NOMO-1 (cell line): ENCODE data around the gene RASD1.
"Not testable (repeated sequence)": the region's sequence is repeated elsewhere in the genome, so short reads cannot be mapped to it uniquely, and the experiment has no call there.

Source experiments
- DNase-seq, 2 experiments: peaks; one replicate each; lab custom pipeline; 2025; ENCODE audit not compliant: unreplicated experiment in 2 of 2; lab: John Stamatoyannopoulos, UW

The RASD1 gene

GRCh38 chr17:17479209-17479608, 17.0 kb downstream of the RASD1 start:
- DNase-seq: no peak

- peak; percentile 85 to 95 for DNase-seq
Observed at GRCh38 chr17:17476865-17477467, 19.2 kb downstream of the RASD1 start, which contains the start of gene MED9. MED9 (plus strand) TSS chr17:17477000; CDS start chr17:17477042, 42 bp downstream.

DNA sequence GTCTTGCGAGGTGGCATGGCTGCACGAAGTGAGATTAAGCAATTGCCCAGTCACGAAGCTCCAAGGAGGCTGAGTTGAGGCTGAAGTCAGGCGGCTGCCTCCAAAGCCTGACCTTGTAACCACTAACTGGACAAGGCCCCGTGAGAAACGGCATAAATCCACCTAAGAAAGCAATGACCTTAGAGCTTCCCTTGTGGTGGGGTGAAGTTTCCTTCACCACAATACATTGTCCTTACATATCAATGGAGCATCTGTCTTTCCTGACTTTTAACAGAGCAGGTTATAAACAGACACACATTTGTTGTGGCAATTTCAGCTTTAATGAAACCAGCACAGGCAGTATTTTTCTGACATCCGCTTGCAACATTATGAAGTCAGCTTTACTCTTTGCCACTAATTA, 21.9 kb downstream of the RASD1 start:
- peak; percentile 87 to 96 for DNase-seq

DNA sequence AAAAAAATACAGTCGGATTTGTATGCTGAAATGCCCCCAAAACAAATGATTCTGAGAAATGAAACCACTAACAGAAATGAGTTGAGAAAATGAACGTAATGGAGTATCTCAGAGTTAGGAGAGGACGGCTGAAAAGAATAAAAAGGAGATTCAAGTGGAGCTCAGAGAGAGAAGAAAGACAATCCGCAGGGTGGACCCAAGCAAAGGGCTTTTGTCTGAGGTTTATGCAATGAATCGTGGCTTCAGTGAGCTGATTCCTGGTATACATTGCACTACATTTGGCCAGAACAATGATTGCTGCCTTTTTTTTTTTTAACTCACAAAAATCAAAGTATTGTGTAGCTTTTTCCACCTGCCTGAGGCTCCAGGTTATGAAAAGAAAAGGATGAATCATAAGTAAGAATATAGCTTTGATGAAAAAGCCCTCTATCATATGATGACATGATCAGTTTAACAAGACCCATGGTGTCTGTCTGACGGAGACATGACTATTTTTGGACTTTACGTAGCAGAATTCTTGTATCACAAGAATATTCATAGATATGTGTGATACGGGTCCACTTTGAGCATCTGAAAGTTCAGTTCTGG, 23.8 kb downstream of the RASD1 start:
- peak in 1 of 2 experiments; percentile 49 for DNase-seq

DNA sequence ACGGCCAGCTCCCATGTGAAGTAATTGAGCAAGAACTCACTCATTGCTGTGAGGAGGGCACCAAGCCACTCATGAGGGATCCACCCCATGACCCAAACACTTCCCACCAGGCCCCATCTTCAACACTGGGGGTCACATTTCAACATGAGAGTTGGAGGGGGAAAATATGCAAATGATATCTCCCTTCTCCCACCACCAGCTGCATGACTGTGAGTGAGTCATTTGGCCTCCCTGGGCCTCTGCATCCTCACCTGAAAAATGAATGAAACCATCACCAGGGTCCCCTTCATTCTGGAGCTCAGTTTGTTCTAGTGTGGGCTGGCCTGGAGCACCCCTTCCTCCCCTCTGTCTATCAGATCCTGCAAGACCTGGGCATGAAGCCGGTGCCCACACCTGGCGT, 26.2 kb downstream of the RASD1 start:
- no peak for DNase-seq

- no peak for DNase-seq
Observed at GRCh38 chr17:17469358-17469757, 26.8 kb downstream of the RASD1 start.

DNA sequence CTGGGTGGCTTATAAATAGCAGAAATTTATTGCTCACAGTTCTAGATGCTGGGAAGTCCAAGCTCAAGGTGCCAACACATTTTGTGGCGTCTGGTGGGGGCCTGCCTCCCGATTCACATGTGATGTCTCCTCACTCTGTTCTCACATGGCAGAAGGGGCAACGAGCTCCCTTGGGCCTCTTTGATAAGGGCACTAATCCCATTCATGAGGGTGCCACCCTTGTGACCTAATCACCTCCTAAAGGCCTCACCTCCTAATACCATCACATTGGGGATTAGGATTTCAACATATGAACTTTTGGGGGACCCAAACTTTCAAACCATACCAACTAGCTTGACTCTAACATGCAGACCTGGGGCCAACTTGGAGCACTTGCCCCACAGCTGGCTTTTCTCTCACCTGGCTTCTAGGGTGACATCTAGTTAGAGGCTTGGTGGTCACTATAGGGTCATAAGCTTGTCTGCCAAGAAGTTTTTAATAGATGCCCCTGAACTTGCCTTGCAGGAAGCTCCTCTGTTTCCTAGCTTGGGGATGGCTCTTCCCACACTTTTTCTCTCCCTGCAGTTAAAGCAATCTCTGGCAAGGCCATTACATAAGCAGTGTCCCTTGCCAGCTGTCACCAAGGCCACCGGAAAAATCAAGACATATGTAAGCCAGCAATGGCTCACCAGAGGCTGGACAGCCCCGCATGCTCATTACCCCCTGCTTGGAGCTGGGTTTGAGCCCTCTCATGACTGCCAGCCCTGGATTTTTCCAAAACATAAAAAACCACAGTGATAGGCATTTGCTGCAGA, 27.8 kb downstream of the RASD1 start:
- no peak for DNase-seq

DNA sequence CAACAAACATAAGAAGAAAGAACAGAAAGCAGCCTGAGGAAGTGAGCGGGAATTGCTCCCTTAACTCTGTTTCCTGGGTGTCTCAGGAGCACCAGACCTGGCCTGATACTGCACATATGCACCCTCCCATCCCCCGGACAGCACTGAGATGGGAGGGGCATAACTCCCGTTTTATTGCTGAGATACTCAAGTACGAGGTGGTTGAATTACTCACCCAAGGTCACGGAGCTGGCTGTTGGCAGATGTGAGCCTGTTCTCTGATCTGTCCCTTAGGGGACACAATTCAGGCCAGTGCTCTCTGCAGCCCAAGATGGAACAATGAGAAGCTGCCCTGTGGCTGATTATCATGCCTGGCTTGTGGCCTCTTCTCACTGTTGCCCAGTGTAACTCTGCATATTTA, 28.5 kb downstream of the RASD1 start:
- DNase-seq: no peak

- DNase-seq: no peak
Observed at GRCh38 chr17:17467016-17467415, 29.2 kb downstream of the RASD1 start.

- DNase-seq: no peak
Observed at GRCh38 chr17:17466511-17466910, 29.7 kb downstream of the RASD1 start.

DNA sequence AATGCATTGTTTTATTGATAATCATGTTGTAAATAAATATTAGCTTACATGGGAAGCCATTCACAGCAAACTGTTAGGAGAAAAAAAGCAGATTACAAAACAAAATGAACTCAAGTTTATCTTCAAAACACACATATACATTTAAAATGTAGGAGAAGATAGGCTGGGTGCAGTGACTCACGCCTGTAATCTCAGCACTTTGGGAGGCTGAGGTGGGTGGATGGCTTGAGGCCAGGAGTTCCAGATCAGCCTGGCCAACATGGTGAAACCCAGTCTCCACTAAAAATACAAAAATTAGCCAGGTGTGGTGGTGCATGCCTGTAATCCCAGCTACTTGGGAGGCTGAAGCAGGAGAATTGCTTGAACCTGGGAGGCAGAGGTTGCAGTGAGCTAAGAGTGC, 30.3 kb downstream of the RASD1 start:
- DNase-seq: not testable (repeated sequence)

DNA sequence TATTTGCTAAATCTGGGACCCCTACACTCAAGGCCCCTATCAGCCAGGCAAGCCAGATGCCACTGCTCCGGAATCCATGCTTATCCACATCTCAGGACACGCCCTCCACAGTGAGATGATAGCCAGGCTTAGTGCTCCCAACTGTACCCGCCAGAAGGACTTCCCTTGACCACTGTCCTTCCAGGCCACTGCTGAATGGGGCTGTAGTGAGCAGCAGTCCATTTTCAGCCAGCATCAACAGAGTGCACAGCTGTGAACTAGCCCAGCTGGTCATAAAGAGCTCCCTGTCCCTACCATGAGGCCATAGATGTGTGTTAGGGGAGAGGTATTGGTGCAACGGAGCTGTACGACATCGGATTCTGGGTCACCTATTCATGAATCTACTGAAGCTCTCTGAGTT, 32.4 kb downstream of the RASD1 start:
- DNase-seq: no peak

GRCh38 chr17:17462048-17462824, 34.0 kb downstream of the RASD1 start:
- DNase-seq: no peak

DNA sequence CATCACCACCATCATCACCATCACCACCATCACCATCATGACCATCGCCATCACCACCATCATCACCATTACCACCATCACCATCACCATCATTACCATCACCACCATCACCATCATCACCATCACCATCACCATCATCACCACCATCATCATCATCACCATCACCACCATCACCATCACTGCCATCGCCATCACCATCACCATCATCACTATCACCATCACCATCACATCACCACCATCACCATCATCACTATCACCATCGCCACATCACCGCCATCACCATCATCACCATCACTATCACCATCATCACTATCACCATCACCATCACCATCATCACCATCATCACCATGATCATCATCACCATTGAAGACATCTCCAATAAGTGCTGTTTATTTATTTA, 36.2 kb downstream of the RASD1 start:
- DNase-seq: no peak

DNA sequence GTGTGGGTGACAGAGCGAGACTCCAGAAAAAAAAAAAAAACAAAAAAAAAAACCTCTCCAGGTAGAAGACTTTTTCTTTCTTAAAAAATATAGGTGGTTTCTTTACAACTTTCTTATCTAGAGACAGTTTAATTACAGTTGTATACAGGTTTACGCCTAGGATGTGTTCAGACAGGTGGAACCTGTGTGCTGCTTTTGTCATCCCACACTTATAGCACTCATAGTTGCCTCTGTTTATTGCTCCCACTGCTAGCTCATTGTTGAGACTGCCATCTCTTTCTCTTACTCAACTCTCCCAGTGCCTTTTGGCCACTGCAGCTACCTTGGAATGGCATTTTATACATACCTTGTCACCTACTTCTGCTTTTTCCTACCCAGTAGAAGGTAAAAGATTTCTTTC, 38.5 kb downstream of the RASD1 start:
- no peak for DNase-seq

GRCh38 chr17:17456251-17456650, 39.9 kb downstream of the RASD1 start:
- DNase-seq: no peak

DNA sequence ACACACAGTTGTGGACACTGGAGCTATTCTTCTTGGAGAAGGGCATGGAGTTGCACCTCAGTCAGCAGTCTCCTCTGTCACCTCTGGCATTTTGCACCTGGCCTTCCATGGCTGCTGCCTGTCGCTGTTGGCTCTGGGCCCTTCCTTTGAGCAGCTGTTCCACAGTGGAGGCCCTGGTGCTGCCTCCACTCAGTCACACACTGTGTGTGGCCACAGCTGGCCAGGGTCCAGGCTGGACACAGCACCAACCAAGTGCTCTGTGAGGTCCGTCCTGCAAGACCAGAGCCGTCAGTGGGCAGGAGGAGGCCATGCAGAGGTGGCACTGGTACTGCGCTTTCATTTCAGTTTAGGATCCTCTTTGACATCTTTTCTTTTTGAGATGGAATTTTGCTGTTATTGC, 41.0 kb downstream of the RASD1 start:
- DNase-seq: no peak

GRCh38 chr17:17454700-17455099, 41.5 kb downstream of the RASD1 start:
- DNase-seq: not testable (repeated sequence)

DNA sequence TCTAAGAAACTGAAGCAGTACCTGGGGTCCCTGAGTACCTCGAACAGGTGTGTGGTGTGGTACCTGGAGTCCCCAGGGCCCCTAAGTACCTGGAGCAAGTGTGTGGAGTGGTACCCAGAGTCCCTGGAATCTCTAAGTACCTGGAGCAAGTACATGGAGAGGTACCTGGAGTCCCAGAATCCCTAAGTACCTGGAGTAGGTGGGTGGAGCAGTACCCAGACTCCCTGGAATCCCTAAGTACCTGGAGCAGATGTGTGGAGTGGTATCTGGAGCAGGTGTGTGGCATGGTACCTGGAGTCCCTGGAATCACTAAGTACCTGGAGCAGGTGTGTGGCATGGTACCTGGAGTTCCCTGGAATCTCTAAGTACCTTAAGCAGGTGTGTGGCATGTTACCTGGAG, 41.9 kb downstream of the RASD1 start:
- DNase-seq: no peak

DNA sequence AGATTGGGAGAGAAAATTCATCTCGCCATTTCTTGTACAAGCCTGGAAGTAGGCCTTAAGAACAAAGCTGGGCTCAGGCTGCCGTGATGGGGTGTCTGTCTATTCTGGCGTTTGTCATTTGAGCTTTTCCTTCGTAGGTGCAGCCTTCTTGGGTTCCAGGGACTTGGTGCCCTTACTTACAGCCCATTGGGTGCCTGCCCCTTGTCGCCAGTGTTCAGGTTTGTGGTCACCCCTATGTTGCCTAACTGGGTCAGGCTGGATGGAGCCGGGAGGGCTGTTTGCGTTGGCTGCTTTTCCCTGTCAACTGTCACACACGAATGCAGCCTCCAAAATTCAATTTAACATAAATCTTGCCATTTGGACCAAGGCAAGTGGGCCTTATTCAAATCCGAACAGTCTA, 43.1 kb downstream of the RASD1 start:
- no peak for DNase-seq

DNA sequence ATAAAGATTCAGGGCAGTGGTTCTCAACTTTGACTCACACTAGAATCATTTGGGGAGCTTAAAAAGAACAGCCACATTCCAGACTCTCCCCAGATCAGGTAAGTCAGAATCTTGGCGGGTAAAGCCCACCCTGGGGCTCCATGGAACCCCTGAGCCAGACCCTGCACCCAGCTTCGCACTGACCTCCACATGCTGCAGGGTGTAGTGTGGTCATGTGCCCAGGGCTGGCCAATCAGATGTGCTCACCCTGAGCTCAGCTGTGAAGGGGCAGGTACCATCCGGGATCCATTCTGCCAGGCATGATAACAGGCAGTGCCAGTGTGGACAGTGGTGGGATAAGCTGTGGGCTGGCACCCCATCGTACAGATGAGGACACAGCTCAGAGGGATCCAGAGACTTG, 47.5 kb downstream of the RASD1 start:
- DNase-seq: no peak
